IMR-90 (cell line): ENCODE data around the gene CENPP.

Experiments used
- CTCF ChIP-seq: conservative IDR thresholded peaks from 2 replicates; pipeline ENCODE4 v1.5.1; 2012; ENCODE audit warnings: mild to moderate bottlenecking, low read depth, low read length, improper control_type of control experiment
- MAFK ChIP-seq: IDR thresholded peaks from 2 replicates; pipeline ENCODE4 v1.6.1; 2012; ENCODE audit warnings: low read depth, low read length, improper control_type of control experiment
- MAZ ChIP-seq: IDR thresholded peaks from 2 replicates; pipeline ENCODE4 v1.6.1; 2012; ENCODE audit warnings: low read depth, mild to moderate bottlenecking, low read length, improper control_type of control experiment, moderate library complexity, borderline replicate concordance
- POLR2A ChIP-seq: IDR thresholded peaks from 2 replicates; pipeline ENCODE4 v1.6.1; 2012; ENCODE audit warnings: mild to moderate bottlenecking, low read depth, low read length
- RAD21 ChIP-seq: IDR thresholded peaks from 2 replicates; pipeline ENCODE4 v1.6.1; 2012; ENCODE audit warnings: low read length, improper control_type of control experiment
- RFX5 ChIP-seq: IDR thresholded peaks from 2 replicates; pipeline ENCODE4 v1.8.0; 2012; ENCODE audit warnings: low read depth, mild to moderate bottlenecking, low read length, moderate library complexity
- SMC3 ChIP-seq: fragments of 150-350 bp; IDR thresholded peaks from 2 replicates; pipeline ENCODE4 v1.6.1; 2016; ENCODE audit warnings: low read depth, mild to moderate bottlenecking, antibody characterized with exemption, low read length, moderate library complexity
- USF2 ChIP-seq: fragments of 150-350 bp; IDR thresholded peaks from 2 replicates; pipeline ENCODE4 v1.6.1; 2017; ENCODE audit warnings: mild to moderate bottlenecking, antibody characterized with exemption, low read length, low read depth

- no peak for TF ChIP-seq RFX5
- no peak for TF ChIP-seq POLR2A
- no peak for TF ChIP-seq USF2
- TF ChIP-seq CTCF = no peak
- no peak for TF ChIP-seq RAD21
- no peak for TF ChIP-seq MAZ
- TF ChIP-seq SMC3 = no peak
- no peak for TF ChIP-seq MAFK
Observed at GRCh38 chr9:92545002-92545510, 219.3 kb downstream of the CENPP start.
